ENCODE data around the gene WNT7A.
A peak's percentile ranks its signal among the peaks of the same experiment; 100 is the strongest.

The WNT7A gene

GRCh38 chr3:13827699-13828098, 52.2 kb downstream of the WNT7A start:
- DNase-seq (ENCODE audit: low read depth) = no peak

GRCh38 chr3:13827256-13827655, 52.6 kb downstream of the WNT7A start:
- DNase-seq (ENCODE audit: low read depth) = no peak

GRCh38 chr3:13826672-13827071, 53.2 kb downstream of the WNT7A start:
- no peak for DNase-seq (ENCODE audit: low read depth)

GRCh38 chr3:13825821-13826220, 54.0 kb downstream of the WNT7A start:
- no peak for DNase-seq (ENCODE audit: low read depth)

- peak; percentile 50 for DNase-seq (ENCODE audit: low read depth)
Observed at GRCh38 chr3:13825311-13825579, 54.6 kb downstream of the WNT7A start.

- DNase-seq (ENCODE audit: low read depth) = peak; percentile 27
Observed at GRCh38 chr3:13824521-13825310, 55.2 kb downstream of the WNT7A start.

- DNase-seq (ENCODE audit: low read depth) = no peak
Observed at GRCh38 chr3:13823692-13824091, 56.2 kb downstream of the WNT7A start.

- no peak for DNase-seq (ENCODE audit: low read depth)
Observed at GRCh38 chr3:13822871-13823585, 56.8 kb downstream of the WNT7A start.

GRCh38 chr3:13822042-13822441, 57.8 kb downstream of the WNT7A start:
- peak; percentile 81 for DNase-seq (ENCODE audit: low read depth)

- peak; percentile 10 for DNase-seq (ENCODE audit: low read depth)
Observed at GRCh38 chr3:13821126-13821525, 58.7 kb downstream of the WNT7A start.

GRCh38 chr3:13818919-13819318, 61.0 kb downstream of the WNT7A start:
- DNase-seq (ENCODE audit: low read depth) = no peak

GRCh38 chr3:13815088-13815683, 64.7 kb downstream of the WNT7A start:
- DNase-seq (ENCODE audit: low read depth) = no peak

- no peak for DNase-seq (ENCODE audit: low read depth)
Observed at GRCh38 chr3:13812034-13812471, 67.8 kb downstream of the WNT7A start.

- DNase-seq (ENCODE audit: low read depth) = no peak
Observed at GRCh38 chr3:13811614-13812013, 68.3 kb downstream of the WNT7A start.

- no peak for DNase-seq (ENCODE audit: low read depth)
Observed at GRCh38 chr3:13808550-13808949, 71.3 kb downstream of the WNT7A start.

GRCh38 chr3:13801361-13802204, 78.3 kb downstream of the WNT7A start:
- DNase-seq (ENCODE audit: low read depth) = peak; percentile 40

- no peak for DNase-seq (ENCODE audit: low read depth)
Observed at GRCh38 chr3:13800064-13800463, 79.8 kb downstream of the WNT7A start.

- no peak for DNase-seq (ENCODE audit: low read depth)
Observed at GRCh38 chr3:13798401-13798800, 81.5 kb downstream of the WNT7A start.

- no peak for DNase-seq (ENCODE audit: low read depth)
Observed at GRCh38 chr3:13796701-13797460, 83.0 kb downstream of the WNT7A start.

GRCh38 chr3:13795816-13796215, 84.1 kb downstream of the WNT7A start:
- DNase-seq (ENCODE audit: low read depth) = no peak

- no peak for DNase-seq (ENCODE audit: low read depth)
Observed at GRCh38 chr3:13794322-13794721, 85.5 kb downstream of the WNT7A start.

- no peak for DNase-seq (ENCODE audit: low read depth)
Observed at GRCh38 chr3:13793451-13793850, 86.4 kb downstream of the WNT7A start.

Measured in ELR (cell line).